GM23338 (cell line): Measurements from ENCODE around the gene TENM3. TPM values are rescaled to one million over a fixed set of nuclear protein-coding genes. Genes with fewer than 3 reads are reported as not detected.

Experiments used
- ATAC-seq: fragments of 200-7000 bp; cut with Tn5 transposase; 3 replicates; pipeline ENCODE4 v1.9.1; 2020
- DNase-seq: peaks from one replicate; pipeline ENCODE4 v3.0.0-alpha.2; 2015; ENCODE audit warnings: low spot score
- H2AFZ ChIP-seq: fragments of 200-600 bp; sonication (generic); 2 replicates; pipeline ENCODE4 v1.8.0; 2016; ENCODE audit warnings: antibody characterized with exemption, mild to moderate bottlenecking, moderate library complexity
- H3F3A ChIP-seq: fragments of 200-600 bp; sonication (generic); replicated peaks from 2 replicates; pipeline ENCODE4 v1.8.0; 2017; ENCODE audit warnings: antibody characterized with exemption, mixed run types, low read depth
- H3K27ac ChIP-seq: fragments of 200-600 bp; sonication (generic); 2 replicates; pipeline ENCODE4 v1.6.1; 2016; ENCODE audit warnings: low read depth
- H3K27me3 ChIP-seq: fragments of 200-600 bp; sonication (generic); 2 replicates; pipeline ENCODE4 v1.8.0; 2016; ENCODE audit warnings: mild to moderate bottlenecking, mixed run types, moderate library complexity; ENCODE audit not compliant: insufficient read depth
- H3K36me3 ChIP-seq: fragments of 200-600 bp; sonication (generic); 2 replicates; pipeline ENCODE4 v1.8.0; 2016; ENCODE audit warnings: mild to moderate bottlenecking; ENCODE audit not compliant: insufficient read depth
- H3K4me1 ChIP-seq: fragments of 200-600 bp; sonication (generic); 2 replicates; pipeline ENCODE4 v1.8.0; 2016; ENCODE audit warnings: mild to moderate bottlenecking, moderate library complexity; ENCODE audit not compliant: insufficient read depth
- H3K4me2 ChIP-seq: fragments of 200-600 bp; sonication (generic); 2 replicates; pipeline ENCODE4 v1.7.1; 2017; ENCODE audit warnings: mixed run types
- H3K4me3 ChIP-seq: fragments of 200-600 bp; sonication (generic); 2 replicates; pipeline ENCODE4 v1.6.1; 2016; ENCODE audit warnings: mixed run types
- H3K79me2 ChIP-seq: fragments of 200-600 bp; sonication (generic); replicated peaks from 2 replicates; pipeline ENCODE4 v1.8.0; 2017; ENCODE audit warnings: mild to moderate bottlenecking; ENCODE audit not compliant: insufficient read depth
- H3K9me2 ChIP-seq: fragments of 200-600 bp; sonication (generic); 2 replicates; pipeline ENCODE4 v1.8.0; 2017; ENCODE audit not compliant: insufficient read depth
- H4K20me1 ChIP-seq: fragments of 200-600 bp; sonication (generic); replicated peaks from 2 replicates; pipeline ENCODE4 v1.8.0; 2017; ENCODE audit warnings: mild to moderate bottlenecking; ENCODE audit not compliant: insufficient read depth
- H3K27ac Mint-ChIP-seq: 2 replicates; pipeline ENCODE4 v1.8.0; 2020; ENCODE audit warnings: inconsistent platforms, mild to moderate bottlenecking, moderate library complexity, mixed read lengths
- H3K27me3 Mint-ChIP-seq: 3 replicates; pipeline ENCODE4 v1.8.0; 2022; ENCODE audit warnings: low read depth, mild to moderate bottlenecking, moderate library complexity, mixed read lengths, inconsistent platforms; ENCODE audit not compliant: insufficient read depth, poor library complexity
- H3K36me3 Mint-ChIP-seq: 3 replicates; pipeline ENCODE4 v1.8.0; 2021; ENCODE audit warnings: low read depth, mild to moderate bottlenecking, inconsistent platforms, moderate library complexity, mixed read lengths
- H3K4me1 Mint-ChIP-seq: 3 replicates; pipeline ENCODE4 v1.8.0; 2020; ENCODE audit warnings: mild to moderate bottlenecking, inconsistent platforms, mixed read lengths
- H3K4me3 Mint-ChIP-seq: 3 replicates; pipeline ENCODE4 v1.8.0; 2021; ENCODE audit warnings: moderate library complexity, mild to moderate bottlenecking, inconsistent platforms, mixed read lengths
- H3K9me3 Mint-ChIP-seq: 3 replicates; pipeline ENCODE4 v1.8.0; 2020; ENCODE audit warnings: moderate library complexity, mild to moderate bottlenecking, inconsistent platforms, mixed read lengths
- CREB1 ChIP-seq: fragments of 250-450 bp; sonication (Bioruptor Pico); IDR thresholded peaks from 2 replicates; pipeline ENCODE4 v1.5.0; 2020; ENCODE audit warnings: low read depth, mild to moderate bottlenecking, moderate library complexity
- CTCF ChIP-seq, 2 experiments: fragments of 200-600 bp in 1 of 2; sonication (generic) in 1 of 2; conservative IDR thresholded peaks; 2 replicates each; pipeline versions ENCODE4 v1.5.1 to v1.6.1; 2016 to 2017; ENCODE audit warnings: antibody characterized with exemption in 2 of 2, low read depth in 2 of 2, mild to moderate bottlenecking in 2 of 2, moderate library complexity in 1 of 2
- ETS1 ChIP-seq: IDR thresholded peaks from 2 replicates; pipeline ENCODE4 v1.6.1; 2016; ENCODE audit warnings: antibody characterized with exemption
- EZH2 ChIP-seq: fragments of 200-600 bp; sonication (generic); IDR thresholded peaks from one replicate; pipeline ENCODE4 v1.8.0; 2017; ENCODE audit warnings: antibody characterized with exemption, mild to moderate bottlenecking, low read depth; ENCODE audit not compliant: unreplicated experiment
- EZH2phosphoT487 ChIP-seq: fragments of 200-600 bp; sonication (generic); IDR thresholded peaks from one replicate; pipeline ENCODE4 v1.8.1; 2018; ENCODE audit warnings: antibody characterized with exemption; ENCODE audit not compliant: unreplicated experiment
- JUNB ChIP-seq: IDR thresholded peaks from one replicate; pipeline ENCODE4 v1.6.1; 2016; ENCODE audit warnings: antibody characterized with exemption; ENCODE audit not compliant: unreplicated experiment
- NANOG ChIP-seq: IDR thresholded peaks from 2 replicates; pipeline ENCODE4 v1.6.1; 2016; ENCODE audit warnings: antibody characterized with exemption, borderline replicate concordance
- POLR2AphosphoS5 ChIP-seq: IDR thresholded peaks from 2 replicates; pipeline ENCODE4 v1.6.1; 2016; ENCODE audit warnings: antibody characterized with exemption, low read depth
- REST ChIP-seq: IDR thresholded peaks from one replicate; pipeline ENCODE4 v1.6.1; 2018; ENCODE audit warnings: antibody characterized with exemption; ENCODE audit not compliant: unreplicated experiment
- STAT1 ChIP-seq: IDR thresholded peaks from one replicate; pipeline ENCODE4 v1.6.1; 2016; ENCODE audit warnings: antibody characterized with exemption; ENCODE audit not compliant: unreplicated experiment
- ZNF114 ChIP-seq: fragments of 250-450 bp; sonication (Bioruptor Pico); IDR thresholded peaks from 2 replicates; pipeline ENCODE4 v1.5.0; 2020; ENCODE audit warnings: mild to moderate bottlenecking, moderate library complexity
- ZNF331 ChIP-seq: fragments of 250-450 bp; sonication (Bioruptor Pico); IDR thresholded peaks from 2 replicates; pipeline ENCODE4 v1.5.0; 2020; ENCODE audit warnings: low read depth, mild to moderate bottlenecking, moderate library complexity
- ZNF462 ChIP-seq: fragments of 250-450 bp; sonication (Bioruptor Pico); IDR thresholded peaks from 2 replicates; pipeline ENCODE4 v1.5.0; 2020; ENCODE audit warnings: mild to moderate bottlenecking, moderate library complexity
- polyA plus RNA-seq: library from polyadenylated mRNA; unstranded; fragments of >200 nt; fragmentation: Nextera tagmentation; extraction: Ambion mirVana; gene quantifications from 2 replicates; pipeline ENCODE4 v1.2.1, GENCODE V29; 2016
- total RNA-seq: library from RNA; depleted of rRNA; stranded (reverse); fragments of >200 nt; shearing (Covaris generic); gene quantifications from 2 replicates; pipeline ENCODE4 v1.2.3, GENCODE V29; 2014

The TENM3 gene
- total and polyA plus RNA-seq, 2 experiments from 2014 or later: 22.2 to 128 TPM

GRCh38 chr4:182825003-182825402, 581.8 kb downstream of the TENM3 start:
- H3K9me3 Mint-ChIP-seq: no peaks in the 10 kb centered on the region
- H3K27me3 ChIP-seq: no peaks in the 10 kb centered on the region
- no peak overlapping the region for H3K27ac ChIP-seq
- no peaks in the 10 kb centered on the region for H3K36me3 ChIP-seq
- no peaks in the 10 kb centered on the region for H3K79me2 ChIP-seq
- no peak overlapping the region for H3K4me2 ChIP-seq
- no peaks in the 10 kb centered on the region for H3K4me1 ChIP-seq
- peak overlapping the region; percentile 28; the same call in 1 of the 2 replicates for H2AFZ ChIP-seq
- H3F3A ChIP-seq: no peaks in the 10 kb centered on the region
- H3K4me3 Mint-ChIP-seq: no peak overlapping the region
- no peak for TF ChIP-seq CREB1 (CRISPR knock-in tag)
- no peak for TF ChIP-seq JUNB
- TF ChIP-seq NANOG: no peak
- TF ChIP-seq EZH2phosphoT487: no peak
- no peak for TF ChIP-seq CTCF (conservative IDR thresholded peaks at IDR 0.05; ENCODE audit: low read depth in 2 of 2)
- TF ChIP-seq ZNF331: no peak
- TF ChIP-seq STAT1: no peak
- TF ChIP-seq EZH2: no peak
- no peak for TF ChIP-seq POLR2AphosphoS5
- TF ChIP-seq ZNF462 (CRISPR knock-in tag): no peak
- no peak for TF ChIP-seq REST
- no peak for TF ChIP-seq ZNF114 (CRISPR knock-in tag)
- TF ChIP-seq ETS1: no peak
- H3K27ac Mint-ChIP-seq: no peak overlapping the region; the same call in 1 of the 2 replicates
- peaks cover 25% of the 10 kb centered on the region for H3K4me1 Mint-ChIP-seq
- no peak for DNase-seq
- no peaks in the 10 kb centered on the region for H4K20me1 ChIP-seq
- H3K4me3 ChIP-seq: no peak overlapping the region
- H3K36me3 Mint-ChIP-seq: no peaks in the 10 kb centered on the region
- peaks cover 11% of the 10 kb centered on the region for H3K27me3 Mint-ChIP-seq
- ATAC-seq: no peak
- no peaks in the 10 kb centered on the region for H3K9me2 ChIP-seq
